Right atrium auricular region (tissue), 2 donors: Measurements from ENCODE around the gene ALG6. TPM values are rescaled to one million over a fixed set of nuclear protein-coding genes. Genes with fewer than 3 reads are reported as not detected.

ENCODE experiments used
- DNase-seq: peaks from one replicate; pipeline ENCODE4 v3.0.0-alpha.2; 2019; ENCODE audit warnings: low spot score
- H3K27ac ChIP-seq, 2 donors: fragments of 200-600 bp; sonication (generic); 1 replicate in 1 of 2; 2 replicates in 1 of 2; pipeline ENCODE4 v1.5.1; 2016 to 2019
- H3K27me3 ChIP-seq, 2 donors: fragments of 200-600 bp; sonication (generic); one replicate each; pipeline versions ENCODE4 v1.5.1 to v1.6.0; 2017 to 2019
- H3K36me3 ChIP-seq: fragments of 200-600 bp; sonication (generic); one replicate; pipeline ENCODE4 v1.5.1; 2016
- H3K4me1 ChIP-seq, 2 donors: fragments of 200-600 bp; sonication (generic); one replicate each; pipeline versions ENCODE4 v1.5.1 to v1.6.0; 2017 to 2019
- H3K4me3 ChIP-seq, 2 donors: fragments of 200-600 bp; sonication (generic); 1 replicate in 1 of 2; 2 replicates in 1 of 2; pipeline ENCODE4 v1.5.1; 2017 to 2019; ENCODE audit warnings: mild to moderate bottlenecking in 1 of 2, moderate library complexity in 1 of 2
- H3K9me3 ChIP-seq, 2 donors: fragments of 200-600 bp; sonication (generic); one replicate each; pipeline ENCODE4 v1.5.1; 2019
- total RNA-seq, 2 donors: library from RNA; depleted of rRNA; stranded (reverse); fragments of >200 nt; gene quantifications; one replicate each; pipeline ENCODE4 v1.1.0, GENCODE V29; 2016
- TF ChIP-seq, protein P1 (sequence below), 2 donors: fragments of 200-600 bp; sonication (generic); IDR thresholded peaks; one replicate each; pipeline ENCODE4 v1.5.1; 2019; ENCODE audit warnings: antibody characterized with exemption in 2 of 2

The ALG6 gene
- total RNA-seq, 2 donors from 2014 or later: 4.1 to 4.7 TPM

DNA sequence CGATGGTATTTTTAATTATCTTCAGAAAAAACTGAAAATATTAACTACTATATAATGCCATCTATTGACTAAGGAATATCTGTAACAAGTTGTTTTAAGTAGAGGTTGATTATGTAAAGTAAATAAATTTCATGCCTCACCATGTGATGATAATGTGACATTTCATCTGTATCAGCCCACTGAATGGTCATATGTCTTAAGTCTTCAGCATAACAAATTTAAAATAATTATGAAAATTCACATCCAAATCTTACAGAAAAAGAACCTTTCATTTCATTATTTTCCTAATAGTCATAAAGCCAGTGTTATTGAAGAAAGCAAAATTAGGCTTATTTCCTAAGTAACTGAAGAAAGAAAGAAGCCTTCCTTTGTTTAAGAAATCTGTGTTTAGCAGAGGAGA lies 83.0 kb downstream of the ALG6 start:
- TF ChIP-seq, protein P1, sequence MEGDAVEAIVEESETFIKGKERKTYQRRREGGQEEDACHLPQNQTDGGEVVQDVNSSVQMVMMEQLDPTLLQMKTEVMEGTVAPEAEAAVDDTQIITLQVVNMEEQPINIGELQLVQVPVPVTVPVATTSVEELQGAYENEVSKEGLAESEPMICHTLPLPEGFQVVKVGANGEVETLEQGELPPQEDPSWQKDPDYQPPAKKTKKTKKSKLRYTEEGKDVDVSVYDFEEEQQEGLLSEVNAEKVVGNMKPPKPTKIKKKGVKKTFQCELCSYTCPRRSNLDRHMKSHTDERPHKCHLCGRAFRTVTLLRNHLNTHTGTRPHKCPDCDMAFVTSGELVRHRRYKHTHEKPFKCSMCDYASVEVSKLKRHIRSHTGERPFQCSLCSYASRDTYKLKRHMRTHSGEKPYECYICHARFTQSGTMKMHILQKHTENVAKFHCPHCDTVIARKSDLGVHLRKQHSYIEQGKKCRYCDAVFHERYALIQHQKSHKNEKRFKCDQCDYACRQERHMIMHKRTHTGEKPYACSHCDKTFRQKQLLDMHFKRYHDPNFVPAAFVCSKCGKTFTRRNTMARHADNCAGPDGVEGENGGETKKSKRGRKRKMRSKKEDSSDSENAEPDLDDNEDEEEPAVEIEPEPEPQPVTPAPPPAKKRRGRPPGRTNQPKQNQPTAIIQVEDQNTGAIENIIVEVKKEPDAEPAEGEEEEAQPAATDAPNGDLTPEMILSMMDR (IDR thresholded peaks at IDR 0.05): no peak
- Histone ChIP-seq H3K4me3 (no peak overlapping the region), H3K36me3 (no peaks in the 10 kb centered on the region), H3K9me3 (no peaks in the 10 kb centered on the region), H3K27me3 (no peaks in the 10 kb centered on the region), H3K4me1 (no peaks in the 10 kb centered on the region), H3K27ac (no peak overlapping the region)
- no peak for DNase-seq

DNA sequence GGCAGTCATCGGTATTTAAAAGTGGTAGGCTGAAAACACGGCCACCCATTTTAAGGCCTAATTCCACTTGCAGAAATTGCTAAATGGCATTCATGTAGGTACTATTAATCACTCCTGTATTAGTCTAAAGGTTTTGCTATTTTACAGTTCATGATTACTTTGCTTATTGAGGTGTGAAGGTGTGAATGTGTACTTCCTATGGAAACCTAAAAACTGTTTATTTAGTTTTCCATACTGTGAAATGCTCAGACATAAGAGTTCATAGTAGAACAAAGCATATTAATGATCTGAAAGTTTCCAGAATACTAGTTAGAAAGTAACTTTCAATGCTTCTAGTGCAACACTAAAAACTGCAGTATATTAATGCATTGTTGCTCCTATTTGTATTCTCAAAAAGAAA lies 85.8 kb downstream of the ALG6 start:
- H3K9me3 ChIP-seq: no peaks in the 10 kb centered on the region
- no peaks in the 10 kb centered on the region for H3K4me1 ChIP-seq
- H3K27ac ChIP-seq: no peak overlapping the region
- no peak overlapping the region for H3K4me3 ChIP-seq
- no peaks in the 10 kb centered on the region for H3K27me3 ChIP-seq
- TF ChIP-seq, protein P1 (IDR thresholded peaks at IDR 0.05): no peak
- no peak for DNase-seq
- no peaks in the 10 kb centered on the region for H3K36me3 ChIP-seq

DNA sequence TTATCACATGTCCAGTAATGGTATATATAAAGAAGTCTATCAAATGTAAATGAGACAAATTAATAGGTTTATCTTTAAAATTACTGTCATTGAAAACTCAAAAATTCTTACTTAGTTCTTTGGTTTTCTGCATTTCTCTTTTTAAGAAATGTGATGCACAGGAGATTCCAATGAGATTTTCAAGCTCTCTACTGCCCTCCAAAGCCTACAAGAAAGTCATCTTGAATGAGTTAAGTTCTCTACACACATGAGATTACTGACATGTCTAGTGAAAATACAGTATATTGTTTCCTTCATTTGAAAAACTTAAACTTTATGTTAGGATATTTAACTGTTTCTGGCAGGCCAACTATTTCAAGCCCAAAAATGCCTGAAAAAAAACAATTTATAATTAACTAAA lies 86.8 kb downstream of the ALG6 start:
- H3K27ac ChIP-seq: no peak overlapping the region
- no peaks in the 10 kb centered on the region for H3K36me3 ChIP-seq

GRCh38 chr1:63458750-63459149 lies 91.3 kb downstream of the ALG6 start:
- Histone ChIP-seq H3K27ac (no peak overlapping the region), H3K4me3 (no peak overlapping the region), H3K4me1 (no peaks in the 10 kb centered on the region), H3K36me3 (no peaks in the 10 kb centered on the region), H3K9me3 (peaks cover 0 to 10% of the 10 kb centered on the region in 2 donors), H3K27me3 (no peaks in the 10 kb centered on the region)
- TF ChIP-seq, protein P1 (IDR thresholded peaks at IDR 0.05): no peak
- no peak for DNase-seq

More for the DNA sequence above, 86.8 kb downstream of the ALG6 start:
- TF ChIP-seq, protein P1 (IDR thresholded peaks at IDR 0.05): no peak
- Histone ChIP-seq H3K4me3 (no peak overlapping the region), H3K4me1 (no peaks in the 10 kb centered on the region), H3K9me3 (no peaks in the 10 kb centered on the region), H3K27me3 (no peaks in the 10 kb centered on the region)
- no peak for DNase-seq

- H3K4me3 ChIP-seq: no peak overlapping the region
- no peak for DNase-seq
- no peaks in the 10 kb centered on the region for H3K27me3 ChIP-seq
- H3K9me3 ChIP-seq: peaks cover 0 to 10% of the 10 kb centered on the region in 2 donors
- H3K36me3 ChIP-seq: no peaks in the 10 kb centered on the region
- no peaks in the 10 kb centered on the region for H3K4me1 ChIP-seq
- TF ChIP-seq, protein P1 (IDR thresholded peaks at IDR 0.05): no peak
- no peak overlapping the region for H3K27ac ChIP-seq
Observed at GRCh38 chr1:63461661-63462230, 94.3 kb downstream of the ALG6 start.

GRCh38 chr1:63463248-63463647 lies 95.8 kb downstream of the ALG6 start:
- no peak overlapping the region for H3K27ac ChIP-seq

More at GRCh38 chr1:63463248-63463647, 95.8 kb downstream of the ALG6 start:
- no peaks in the 10 kb centered on the region for H3K27me3 ChIP-seq
- TF ChIP-seq, protein P1 (IDR thresholded peaks at IDR 0.05): no peak
- no peak overlapping the region for H3K4me3 ChIP-seq
- H3K4me1 ChIP-seq: no peaks in the 10 kb centered on the region
- DNase-seq: no peak
- H3K36me3 ChIP-seq: no peaks in the 10 kb centered on the region
- H3K9me3 ChIP-seq: peaks cover 0 to 10% of the 10 kb centered on the region in 2 donors
